ENCODE data around the gene CALCB.

Gene CALCB

DNA sequence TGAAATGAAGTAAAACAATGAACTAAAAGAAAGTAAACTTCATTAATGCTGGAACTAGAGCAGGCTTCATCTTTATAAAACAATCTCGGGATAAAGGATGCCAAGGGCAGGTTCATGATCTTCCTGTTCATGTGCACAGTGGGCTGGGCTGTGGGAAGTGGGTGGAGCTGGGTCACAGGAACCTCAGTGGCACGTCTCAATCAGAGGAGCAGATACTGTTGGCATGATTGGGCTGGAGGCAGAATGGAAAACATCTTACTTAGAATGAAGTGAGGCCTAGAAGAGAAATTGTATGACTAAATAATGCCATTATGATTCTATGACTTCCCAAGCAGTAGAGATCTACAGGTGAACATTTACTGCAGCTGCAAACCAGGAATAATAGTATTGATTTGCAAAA, 45.4 kb upstream of the CALCB start:
- CTCF ChIA-PET, result interaction anchor here (0.6 to 1.4 kb wide), 3 partner anchors 11 to 490 kb away, joined by 3 to 6 read pairs (median 4); no protein-coding TSS in a partner anchor
- H3K4me1 ChIP-seq (ENCODE audit: control insufficient read depth, insufficient read depth, low read length), result no peaks in the 10 kb centered on the region
- H3K36me3 ChIP-seq (ENCODE audit: control insufficient read depth in 2 of 2, insufficient read depth in 1 of 2, low read length in 2 of 2), result no peaks in the 10 kb centered on the region
- no peaks in the 10 kb centered on the region for H3K9me3 ChIP-seq (ENCODE audit: control insufficient read depth, insufficient read depth, low read depth, low read length)
- POLR2A ChIA-PET, result no interaction called here
- H3K4me3 ChIP-seq (ENCODE audit: low read depth, low read length), result no peak overlapping the region
- no peak overlapping the region for H3K27ac ChIP-seq (ENCODE audit: extremely low read depth, low read depth, low read length)
- TF ChIP-seq MYNN (tag by site-specific recombination; IDR thresholded peaks at IDR 0.05; ENCODE audit: borderline replicate concordance) (no peak), ZBTB49 (tag by site-specific recombination; IDR thresholded peaks at IDR 0.05; ENCODE audit: low read depth) (no peak), ZNF148 (tag by site-specific recombination; IDR thresholded peaks at IDR 0.05; ENCODE audit: borderline replicate concordance) (no peak), ZNF571 (tag by site-specific recombination; IDR thresholded peaks at IDR 0.05) (no peak), ZNF426 (tag by site-specific recombination; IDR thresholded peaks at IDR 0.05) (no peak), ZNF2 (tag by site-specific recombination; IDR thresholded peaks at IDR 0.05) (no peak), SETDB1 (IDR thresholded peaks at IDR 0.05; ENCODE audit: insufficient read length, low read length) (no peak), ZNF501 (tag by site-specific recombination; IDR thresholded peaks at IDR 0.05) (no peak), ZNF391 (tag by site-specific recombination; IDR thresholded peaks at IDR 0.05; ENCODE audit: borderline replicate concordance, low read depth) (no peak), TRIM28 (IDR thresholded peaks at IDR 0.05; ENCODE audit: borderline replicate concordance, low read length) (no peak), ZNF596 (tag by site-specific recombination; IDR thresholded peaks at IDR 0.05) (no peak), ZNF221 (tag by site-specific recombination; IDR thresholded peaks at IDR 0.05; ENCODE audit: borderline replicate concordance) (no peak), PRDM1 (tag by site-specific recombination; IDR thresholded peaks at IDR 0.05) (no peak), ZNF23 (tag by site-specific recombination; IDR thresholded peaks at IDR 0.05; ENCODE audit: borderline replicate concordance) (no peak), ZBTB1 (tag by site-specific recombination; IDR thresholded peaks at IDR 0.05) (no peak), ZNF560 (tag by site-specific recombination; IDR thresholded peaks at IDR 0.05; ENCODE audit: borderline replicate concordance) (no peak)
- TF ChIP-seq, protein P1, sequence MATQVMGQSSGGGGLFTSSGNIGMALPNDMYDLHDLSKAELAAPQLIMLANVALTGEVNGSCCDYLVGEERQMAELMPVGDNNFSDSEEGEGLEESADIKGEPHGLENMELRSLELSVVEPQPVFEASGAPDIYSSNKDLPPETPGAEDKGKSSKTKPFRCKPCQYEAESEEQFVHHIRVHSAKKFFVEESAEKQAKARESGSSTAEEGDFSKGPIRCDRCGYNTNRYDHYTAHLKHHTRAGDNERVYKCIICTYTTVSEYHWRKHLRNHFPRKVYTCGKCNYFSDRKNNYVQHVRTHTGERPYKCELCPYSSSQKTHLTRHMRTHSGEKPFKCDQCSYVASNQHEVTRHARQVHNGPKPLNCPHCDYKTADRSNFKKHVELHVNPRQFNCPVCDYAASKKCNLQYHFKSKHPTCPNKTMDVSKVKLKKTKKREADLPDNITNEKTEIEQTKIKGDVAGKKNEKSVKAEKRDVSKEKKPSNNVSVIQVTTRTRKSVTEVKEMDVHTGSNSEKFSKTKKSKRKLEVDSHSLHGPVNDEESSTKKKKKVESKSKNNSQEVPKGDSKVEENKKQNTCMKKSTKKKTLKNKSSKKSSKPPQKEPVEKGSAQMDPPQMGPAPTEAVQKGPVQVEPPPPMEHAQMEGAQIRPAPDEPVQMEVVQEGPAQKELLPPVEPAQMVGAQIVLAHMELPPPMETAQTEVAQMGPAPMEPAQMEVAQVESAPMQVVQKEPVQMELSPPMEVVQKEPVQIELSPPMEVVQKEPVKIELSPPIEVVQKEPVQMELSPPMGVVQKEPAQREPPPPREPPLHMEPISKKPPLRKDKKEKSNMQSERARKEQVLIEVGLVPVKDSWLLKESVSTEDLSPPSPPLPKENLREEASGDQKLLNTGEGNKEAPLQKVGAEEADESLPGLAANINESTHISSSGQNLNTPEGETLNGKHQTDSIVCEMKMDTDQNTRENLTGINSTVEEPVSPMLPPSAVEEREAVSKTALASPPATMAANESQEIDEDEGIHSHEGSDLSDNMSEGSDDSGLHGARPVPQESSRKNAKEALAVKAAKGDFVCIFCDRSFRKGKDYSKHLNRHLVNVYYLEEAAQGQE (tag by site-specific recombination; IDR thresholded peaks at IDR 0.05), result no peak
- TF ChIP-seq, protein P2, sequence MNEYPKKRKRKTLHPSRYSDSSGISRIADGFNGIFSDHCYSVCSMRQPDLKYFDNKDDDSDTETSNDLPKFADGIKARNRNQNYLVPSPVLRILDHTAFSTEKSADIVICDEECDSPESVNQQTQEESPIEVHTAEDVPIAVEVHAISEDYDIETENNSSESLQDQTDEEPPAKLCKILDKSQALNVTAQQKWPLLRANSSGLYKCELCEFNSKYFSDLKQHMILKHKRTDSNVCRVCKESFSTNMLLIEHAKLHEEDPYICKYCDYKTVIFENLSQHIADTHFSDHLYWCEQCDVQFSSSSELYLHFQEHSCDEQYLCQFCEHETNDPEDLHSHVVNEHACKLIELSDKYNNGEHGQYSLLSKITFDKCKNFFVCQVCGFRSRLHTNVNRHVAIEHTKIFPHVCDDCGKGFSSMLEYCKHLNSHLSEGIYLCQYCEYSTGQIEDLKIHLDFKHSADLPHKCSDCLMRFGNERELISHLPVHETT (tag by site-specific recombination; IDR thresholded peaks at IDR 0.05), result no peak

Data from HEK293 (cell line).